ENCODE measurements around the gene DNMT3A.

Gene DNMT3A

GRCh38 chr2:25343187-25343825 lies 1.6 kb upstream of the DNMT3A start:
- no peak for DNase-seq (ENCODE audit: low read depth)

- peak; percentile 71 for DNase-seq (ENCODE audit: low read depth)
Observed at GRCh38 chr2:25342372-25343186, 854 bp upstream of the DNMT3A start.

- no peak for DNase-seq (ENCODE audit: low read depth)
Observed at GRCh38 chr2:25341011-25341727, 556 bp downstream of the DNMT3A start.

GRCh38 chr2:25340181-25340921 lies 1.4 kb downstream of the DNMT3A start:
- no peak for DNase-seq (ENCODE audit: low read depth)

GRCh38 chr2:25339791-25340180 lies 1.9 kb downstream of the DNMT3A start:
- no peak for DNase-seq (ENCODE audit: low read depth)

GRCh38 chr2:25339211-25339674 lies 2.5 kb downstream of the DNMT3A start:
- DNase-seq (ENCODE audit: low read depth): no peak

GRCh38 chr2:25338401-25338800 lies 3.3 kb downstream of the DNMT3A start:
- no peak for DNase-seq (ENCODE audit: low read depth)

- no peak for DNase-seq (ENCODE audit: low read depth)
Observed at GRCh38 chr2:25337891-25338290, 3.8 kb downstream of the DNMT3A start.

- no peak for DNase-seq (ENCODE audit: low read depth)
Observed at GRCh38 chr2:25337276-25337675, 4.4 kb downstream of the DNMT3A start.

- DNase-seq (ENCODE audit: low read depth): no peak
Observed at GRCh38 chr2:25336383-25336841, 5.3 kb downstream of the DNMT3A start.

GRCh38 chr2:25335971-25336370 lies 5.8 kb downstream of the DNMT3A start:
- no peak for DNase-seq (ENCODE audit: low read depth)

GRCh38 chr2:25335204-25335603 lies 6.5 kb downstream of the DNMT3A start:
- no peak for DNase-seq (ENCODE audit: low read depth)

- DNase-seq (ENCODE audit: low read depth): no peak
Observed at GRCh38 chr2:25334482-25334881, 7.2 kb downstream of the DNMT3A start.

GRCh38 chr2:25333981-25334380 lies 7.7 kb downstream of the DNMT3A start:
- DNase-seq (ENCODE audit: low read depth): no peak

GRCh38 chr2:25332571-25332970 lies 9.2 kb downstream of the DNMT3A start:
- no peak for DNase-seq (ENCODE audit: low read depth)

- peak; percentile 68 for DNase-seq (ENCODE audit: low read depth)
Observed at GRCh38 chr2:25331686-25332365, 9.9 kb downstream of the DNMT3A start.

GRCh38 chr2:25330937-25331336 lies 10.8 kb downstream of the DNMT3A start:
- no peak for DNase-seq (ENCODE audit: low read depth)

- DNase-seq (ENCODE audit: low read depth): no peak
Observed at GRCh38 chr2:25330273-25330672, 11.5 kb downstream of the DNMT3A start.

- no peak for DNase-seq (ENCODE audit: low read depth)
Observed at GRCh38 chr2:25328152-25329085, 13.3 kb downstream of the DNMT3A start.

GRCh38 chr2:25326326-25327013 lies 15.3 kb downstream of the DNMT3A start:
- DNase-seq (ENCODE audit: low read depth): no peak
